Mucosa of rectum (tissue), 2 donors: ENCODE results near the gene SLC25A24.

Experiments used
- H3K27ac ChIP-seq, 2 donors: one replicate each; pipeline ENCODE4 v1.7.0; 2013; ENCODE audit warnings: inconsistent platforms in 2 of 2, low read depth in 2 of 2, low read length in 2 of 2
- H3K27me3 ChIP-seq, 2 donors: one replicate each; pipeline ENCODE4 v1.7.0; 2013; ENCODE audit warnings: low read length in 2 of 2; ENCODE audit not compliant: control insufficient read depth in 2 of 2, insufficient read depth in 2 of 2
- H3K36me3 ChIP-seq, 2 donors: one replicate each; pipeline ENCODE4 v1.7.0; 2013; ENCODE audit warnings: low read length in 2 of 2; ENCODE audit not compliant: control insufficient read depth in 2 of 2, insufficient read depth in 2 of 2
- H3K4me1 ChIP-seq, 2 donors: one replicate each; pipeline ENCODE4 v1.7.0; 2013; ENCODE audit warnings: low read length in 2 of 2, mild to moderate bottlenecking in 1 of 2; ENCODE audit not compliant: control insufficient read depth in 2 of 2, insufficient read depth in 2 of 2
- H3K4me3 ChIP-seq, 2 donors: one replicate each; pipeline ENCODE4 v1.7.0; 2013; ENCODE audit warnings: low read length in 2 of 2
- H3K9ac ChIP-seq, 2 donors: one replicate each; pipeline ENCODE4 v1.7.0; 2013; ENCODE audit warnings: low read length in 2 of 2, low read depth in 1 of 2, mild to moderate bottlenecking in 1 of 2
- H3K9me3 ChIP-seq, 2 donors: one replicate each; pipeline ENCODE4 v1.7.0; 2013; ENCODE audit warnings: low read length in 2 of 2; ENCODE audit not compliant: control insufficient read depth in 2 of 2
- donor health status: healthy.
- donor health status: Normal muscosa, but diverticular disease.

Gene SLC25A24

DNA sequence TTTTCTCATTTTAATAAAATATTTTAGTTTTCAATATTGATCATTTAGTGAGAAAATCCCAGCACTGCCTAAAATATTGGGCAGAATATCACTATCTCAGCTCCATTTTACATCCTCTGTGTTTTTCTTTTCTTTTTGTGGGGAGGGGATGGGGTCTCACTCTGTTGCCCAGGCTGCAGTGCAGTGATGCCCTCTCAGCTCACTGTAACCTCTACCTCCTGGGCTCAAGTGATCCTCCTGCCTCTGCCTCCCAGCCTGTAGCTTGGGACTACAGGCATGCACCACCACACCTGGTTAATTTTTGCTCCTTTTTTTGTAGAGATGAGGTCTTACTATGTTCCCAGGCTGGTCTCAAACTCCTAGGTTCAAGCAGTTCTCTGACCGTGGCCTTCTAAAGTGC lies 76.1 kb downstream of the SLC25A24 start:
- Histone ChIP-seq H3K9me3 (no peaks in the 10 kb centered on the region), H3K27ac (no peak overlapping the region), H3K36me3 (no peaks in the 10 kb centered on the region)

DNA sequence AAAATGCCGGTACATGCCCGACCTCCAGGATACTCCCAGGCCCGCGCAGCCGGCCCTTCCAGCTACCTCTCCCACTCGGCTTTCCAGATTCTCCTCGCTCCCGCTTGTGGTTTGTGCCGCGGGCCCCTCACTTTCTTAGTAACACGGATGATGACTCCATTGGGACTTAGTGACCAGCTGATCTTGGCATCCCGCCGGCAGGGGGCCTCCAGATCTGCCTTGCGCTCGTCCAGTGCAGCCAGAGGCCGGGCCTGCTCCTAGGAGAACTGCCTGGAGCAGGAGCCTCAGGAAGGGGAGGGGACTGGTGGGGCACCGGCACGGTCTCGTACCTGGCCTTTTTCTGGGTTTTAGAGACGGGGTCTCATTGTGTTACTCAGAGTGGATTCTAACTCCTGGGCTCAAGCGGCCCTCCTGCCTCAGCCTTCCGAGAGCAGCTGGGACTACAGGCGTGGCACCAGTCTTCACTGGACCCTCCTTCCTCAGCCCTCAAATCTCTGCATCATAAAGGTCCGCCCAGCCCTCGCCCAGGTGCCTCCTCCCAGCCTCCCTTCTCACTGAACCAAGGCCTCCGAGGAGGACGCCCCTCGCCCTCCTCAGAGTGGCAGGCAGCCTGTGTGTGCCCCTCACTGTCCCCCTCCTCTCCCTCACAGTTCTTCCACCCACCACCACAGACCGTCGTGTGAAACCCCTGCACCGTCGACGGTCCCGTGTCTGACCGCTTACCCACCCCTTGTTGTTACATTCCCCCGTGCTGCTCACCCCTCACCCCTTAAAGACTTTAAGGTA lies 78.6 kb downstream of the SLC25A24 start:
- H3K27ac ChIP-seq: no peak overlapping the region
- no peak overlapping the region for H3K9ac ChIP-seq
- H3K27me3 ChIP-seq: peaks cover 0 to 3% of the 10 kb centered on the region in 2 donors
- H3K9me3 ChIP-seq: no peaks in the 10 kb centered on the region
- no peaks in the 10 kb centered on the region for H3K36me3 ChIP-seq
- peaks cover 0 to 2% of the 10 kb centered on the region in 2 donors for H3K4me1 ChIP-seq
- H3K4me3 ChIP-seq: no peak overlapping the region

More for the DNA sequence above, 76.1 kb downstream of the SLC25A24 start:
- Histone ChIP-seq H3K27me3 (peaks cover 0 to 3% of the 10 kb centered on the region in 2 donors), H3K4me1 (peaks cover 0 to 4% of the 10 kb centered on the region in 2 donors), H3K4me3 (no peak overlapping the region), H3K9ac (no peak overlapping the region)

GRCh38 chr1:108120163-108120562 lies 80.0 kb downstream of the SLC25A24 start:
- H3K9ac ChIP-seq: no peak overlapping the region
- H3K27ac ChIP-seq: no peak overlapping the region
- no peaks in the 10 kb centered on the region for H3K4me1 ChIP-seq
- H3K36me3 ChIP-seq: no peaks in the 10 kb centered on the region
- no peak overlapping the region for H3K4me3 ChIP-seq
- H3K9me3 ChIP-seq: no peaks in the 10 kb centered on the region
- H3K27me3 ChIP-seq: peaks cover 0 to 3% of the 10 kb centered on the region in 2 donors

GRCh38 chr1:108119500-108119899 lies 80.6 kb downstream of the SLC25A24 start:
- Histone ChIP-seq H3K4me3 (no peak overlapping the region), H3K9ac (no peak overlapping the region), H3K27ac (no peak overlapping the region), H3K9me3 (no peaks in the 10 kb centered on the region), H3K4me1 (no peaks in the 10 kb centered on the region), H3K36me3 (no peaks in the 10 kb centered on the region), H3K27me3 (peaks cover 0 to 3% of the 10 kb centered on the region in 2 donors)

GRCh38 chr1:108117945-108118902 lies 81.9 kb downstream of the SLC25A24 start:
- H3K9me3 ChIP-seq: no peaks in the 10 kb centered on the region
- no peaks in the 10 kb centered on the region for H3K36me3 ChIP-seq
- no peak overlapping the region for H3K4me3 ChIP-seq
- H3K27me3 ChIP-seq: peaks cover 0 to 3% of the 10 kb centered on the region in 2 donors
- H3K9ac ChIP-seq: no peak overlapping the region
- H3K4me1 ChIP-seq: no peaks in the 10 kb centered on the region
- H3K27ac ChIP-seq: no peak overlapping the region

- no peaks in the 10 kb centered on the region for H3K4me1 ChIP-seq
- H3K4me3 ChIP-seq: no peak overlapping the region
- no peak overlapping the region for H3K9ac ChIP-seq
- no peak overlapping the region for H3K27ac ChIP-seq
- H3K9me3 ChIP-seq: no peaks in the 10 kb centered on the region
- no peaks in the 10 kb centered on the region for H3K36me3 ChIP-seq
- H3K27me3 ChIP-seq: peaks cover 0 to 3% of the 10 kb centered on the region in 2 donors
Observed at GRCh38 chr1:108117237-108117636, 82.9 kb downstream of the SLC25A24 start.

GRCh38 chr1:108114033-108114599 lies 86.0 kb downstream of the SLC25A24 start:
- H3K4me3 ChIP-seq: no peak overlapping the region
- no peaks in the 10 kb centered on the region for H3K4me1 ChIP-seq
- H3K9me3 ChIP-seq: no peaks in the 10 kb centered on the region
- no peaks in the 10 kb centered on the region for H3K36me3 ChIP-seq
- H3K9ac ChIP-seq: no peak overlapping the region
- no peaks in the 10 kb centered on the region for H3K27me3 ChIP-seq
- H3K27ac ChIP-seq: no peak overlapping the region

DNA sequence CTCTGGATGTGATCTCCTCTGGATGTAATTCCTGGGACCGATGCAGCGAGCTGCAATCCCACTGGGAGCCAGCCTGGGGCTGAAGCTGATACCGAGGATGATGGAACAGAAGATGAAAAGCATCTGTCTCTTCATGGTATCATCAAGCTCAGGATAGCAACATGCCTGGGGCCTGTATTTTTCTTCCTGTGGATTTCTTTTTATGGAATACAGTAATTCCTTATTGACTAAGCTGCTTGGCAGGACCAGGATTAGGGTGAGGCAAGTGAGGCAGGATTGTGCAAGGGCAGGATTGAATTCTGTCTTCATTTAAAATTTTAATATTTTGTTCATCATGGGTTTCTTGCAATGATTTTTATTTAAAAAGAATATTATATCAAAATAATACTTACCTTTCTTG lies 86.6 kb downstream of the SLC25A24 start:
- Histone ChIP-seq H3K27me3 (no peaks in the 10 kb centered on the region), H3K9ac (no peak overlapping the region), H3K9me3 (no peaks in the 10 kb centered on the region), H3K4me1 (no peaks in the 10 kb centered on the region), H3K4me3 (no peak overlapping the region), H3K36me3 (no peaks in the 10 kb centered on the region), H3K27ac (no peak overlapping the region)

- H3K27ac ChIP-seq: no peak overlapping the region
- no peak overlapping the region for H3K4me3 ChIP-seq
- no peak overlapping the region for H3K9ac ChIP-seq
- no peaks in the 10 kb centered on the region for H3K9me3 ChIP-seq
- no peaks in the 10 kb centered on the region for H3K36me3 ChIP-seq
- H3K27me3 ChIP-seq: no peaks in the 10 kb centered on the region
- H3K4me1 ChIP-seq: no peaks in the 10 kb centered on the region
Observed at GRCh38 chr1:108109295-108109973, 90.7 kb downstream of the SLC25A24 start.
